LoVo (cell line): Measurements from ENCODE around the gene ROBO4.

ENCODE experiments used
- DNase-seq: peaks from one replicate; pipeline ENCODE4 v3.0.0-alpha.2; 2016; ENCODE audit warnings: low spot score

Gene ROBO4

DNA sequence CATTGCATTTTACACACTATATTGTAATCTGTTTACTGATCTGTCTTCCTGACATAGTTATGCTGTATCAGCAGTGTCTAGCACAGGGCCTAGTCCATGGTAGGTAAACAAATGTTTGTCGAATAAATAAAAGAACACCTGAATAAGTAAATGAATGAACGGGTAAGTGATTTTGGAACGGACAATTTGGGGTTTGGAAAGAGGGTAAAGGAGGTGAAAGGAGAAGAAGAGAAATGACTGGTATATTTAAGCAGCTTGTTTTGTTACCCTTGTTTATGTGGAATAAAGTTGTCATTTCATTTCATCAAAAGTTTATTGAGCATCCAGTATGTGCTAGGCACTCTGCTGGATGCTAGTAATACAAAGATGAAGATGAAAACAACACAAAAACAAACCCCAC is 21.3 kb upstream of the ROBO4 start, which contains the start of gene HEPN1:
Gene HEPN1, plus strand, starts transcription at position 301 of the 400 bp plus-strand sequence.
- no peak for DNase-seq

DNA sequence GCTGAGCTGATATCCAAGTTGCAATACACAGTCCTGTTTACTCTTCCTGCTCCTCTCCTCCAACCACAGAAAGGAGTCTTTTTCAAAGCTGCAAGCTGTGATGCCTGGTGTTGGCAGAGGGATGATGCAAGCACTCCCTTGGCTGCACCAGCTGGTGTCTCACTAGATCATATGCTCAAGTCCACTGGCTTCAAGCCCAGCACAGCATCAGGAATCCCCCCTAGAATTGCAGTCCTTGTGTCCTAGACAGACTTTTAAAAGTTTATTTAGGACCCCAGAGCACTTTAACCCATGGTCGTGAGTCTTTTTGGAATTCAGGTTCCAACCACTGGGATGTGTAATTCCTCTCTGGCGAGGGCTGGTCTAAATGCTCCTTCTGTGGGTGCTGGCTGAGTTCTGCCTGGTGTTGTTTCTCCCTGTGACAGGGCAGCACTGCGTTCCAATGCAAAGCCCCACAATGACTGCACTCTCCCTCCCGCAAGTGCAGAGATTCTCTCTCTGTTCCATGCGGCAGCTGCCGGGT is 19.5 kb upstream of the ROBO4 start:
- DNase-seq: no peak

DNA sequence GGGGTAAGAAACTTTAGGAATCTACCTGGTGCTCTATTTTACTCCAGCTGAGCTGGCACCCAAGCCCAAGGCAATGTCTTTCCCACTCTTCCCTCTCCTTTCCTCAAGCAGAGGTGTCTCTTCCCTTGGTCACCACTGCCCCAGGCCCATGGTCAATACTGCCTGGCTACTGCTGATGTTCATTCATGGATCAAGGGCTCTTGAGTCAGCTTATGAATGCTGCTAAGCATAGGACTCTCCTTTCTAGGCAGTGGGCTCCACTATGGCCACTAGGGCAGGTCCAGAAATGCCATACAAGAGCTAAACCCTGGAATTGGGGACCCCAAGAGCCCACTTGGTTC is 18.7 kb upstream of the ROBO4 start:
- DNase-seq: no peak

DNA sequence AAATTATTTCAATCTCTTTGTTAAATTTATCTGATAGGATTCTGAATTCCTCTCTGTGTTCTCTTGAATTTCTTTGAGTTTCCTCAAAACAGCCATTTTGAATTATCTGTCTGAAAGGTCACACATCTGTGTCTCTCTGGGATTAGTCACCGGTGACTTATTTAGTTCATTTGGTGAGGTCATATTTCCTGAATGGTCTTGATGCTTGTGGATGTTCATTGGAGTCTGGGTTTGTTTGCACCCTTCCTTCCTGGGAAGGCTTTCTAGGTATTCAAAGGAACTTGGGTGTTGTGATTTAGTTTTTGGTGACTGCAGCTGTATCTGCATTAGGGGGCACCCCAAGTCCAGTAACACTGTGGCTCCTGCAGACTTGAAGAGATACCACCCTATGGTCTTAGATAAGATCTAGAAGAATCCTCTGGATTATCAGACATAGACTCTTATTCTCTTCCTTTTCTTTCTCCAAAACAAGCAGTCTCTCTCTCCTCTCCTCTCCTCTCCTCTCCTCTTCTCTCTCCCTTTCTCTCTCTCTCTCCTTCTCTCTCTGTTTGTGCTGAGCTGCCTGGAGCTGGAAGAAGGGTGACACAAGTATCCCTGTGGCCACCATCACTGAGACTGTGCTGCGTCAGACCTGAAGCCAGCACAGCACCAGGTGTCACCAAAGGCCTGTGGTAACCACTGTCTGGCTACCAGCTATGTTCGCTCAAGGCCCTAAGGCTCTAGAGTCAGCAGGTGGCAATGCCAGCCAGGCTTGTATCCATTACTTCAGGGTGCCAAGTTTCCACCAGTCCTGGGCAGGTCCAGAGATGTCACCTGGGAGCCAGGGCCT is 18.1 kb upstream of the ROBO4 start:
- DNase-seq: no peak

DNA sequence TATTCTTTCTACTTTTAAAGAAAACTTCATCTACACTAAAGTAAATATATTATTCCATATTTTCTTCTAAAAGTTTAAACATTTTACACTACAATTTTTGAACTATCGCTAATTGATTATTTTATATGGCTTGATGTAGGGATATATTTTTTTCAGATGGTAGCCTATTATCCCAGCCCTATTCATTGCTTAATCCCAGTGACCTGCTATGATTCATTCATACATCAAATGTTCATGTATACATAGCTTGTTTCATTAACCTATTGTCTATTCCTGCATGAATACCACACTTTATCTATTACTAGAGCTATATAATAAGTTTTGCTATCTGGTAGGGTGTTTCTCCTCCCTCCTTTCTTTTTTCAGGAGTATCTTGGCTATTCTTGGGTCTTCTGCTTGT is 5.0 kb upstream of the ROBO4 start:
- DNase-seq: no peak

DNA sequence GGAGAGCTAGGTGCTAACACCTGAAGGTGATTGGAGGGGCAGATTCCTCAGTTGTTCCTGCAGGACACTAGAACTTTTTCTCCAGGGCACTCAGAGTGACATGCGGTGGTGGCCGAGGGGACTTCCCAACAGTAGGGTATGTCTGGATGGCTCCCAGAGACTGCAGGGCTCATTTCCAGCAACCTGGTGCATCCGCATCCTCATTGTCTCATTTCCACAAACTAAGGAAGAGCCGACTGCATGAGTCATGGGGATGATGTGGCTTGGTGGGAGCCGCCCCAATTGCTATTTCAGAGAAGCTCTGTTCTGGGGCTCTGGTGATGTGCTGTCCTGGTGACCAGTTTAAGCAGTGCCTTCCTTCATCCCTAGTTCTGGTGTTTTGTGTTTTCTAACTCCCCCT is 2.8 kb upstream of the ROBO4 start:
- peak; percentile 50 for DNase-seq

DNA sequence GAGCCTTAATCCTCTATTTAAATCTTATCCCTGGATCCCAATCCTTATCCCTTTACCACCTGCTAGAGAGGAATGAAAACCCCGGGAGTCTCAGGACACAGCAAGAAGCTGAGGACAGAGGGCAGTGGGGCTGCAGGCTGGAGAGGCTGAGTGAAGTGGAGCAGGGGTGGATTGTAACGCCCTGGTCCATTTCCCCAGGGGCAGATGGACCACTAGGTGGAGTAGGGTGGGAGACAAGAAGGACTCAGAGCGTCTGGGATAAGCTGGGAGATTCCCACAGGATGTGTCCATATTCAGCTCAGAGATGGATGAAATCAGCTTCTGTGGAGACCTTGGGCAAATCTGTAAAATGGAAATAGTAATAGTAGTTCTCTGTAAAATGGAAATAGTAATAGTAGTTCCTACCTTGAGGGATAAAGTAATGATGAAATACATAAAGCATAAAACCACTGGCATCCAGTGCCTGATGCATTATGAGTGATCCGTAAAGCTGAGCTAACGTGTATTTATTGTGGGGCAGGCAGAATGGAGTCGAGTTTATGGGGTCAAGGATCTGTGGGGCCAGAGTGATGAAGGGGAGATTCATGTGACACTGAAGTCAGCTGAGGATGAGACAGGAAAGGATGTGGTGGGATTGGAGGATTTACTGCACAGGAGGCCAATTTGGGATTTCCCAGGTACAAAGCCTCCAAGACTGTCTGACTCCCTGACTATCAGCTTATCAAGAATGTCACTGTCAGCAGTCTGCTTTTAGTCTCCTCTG is 1.9 kb upstream of the ROBO4 start:
- DNase-seq: no peak

DNA sequence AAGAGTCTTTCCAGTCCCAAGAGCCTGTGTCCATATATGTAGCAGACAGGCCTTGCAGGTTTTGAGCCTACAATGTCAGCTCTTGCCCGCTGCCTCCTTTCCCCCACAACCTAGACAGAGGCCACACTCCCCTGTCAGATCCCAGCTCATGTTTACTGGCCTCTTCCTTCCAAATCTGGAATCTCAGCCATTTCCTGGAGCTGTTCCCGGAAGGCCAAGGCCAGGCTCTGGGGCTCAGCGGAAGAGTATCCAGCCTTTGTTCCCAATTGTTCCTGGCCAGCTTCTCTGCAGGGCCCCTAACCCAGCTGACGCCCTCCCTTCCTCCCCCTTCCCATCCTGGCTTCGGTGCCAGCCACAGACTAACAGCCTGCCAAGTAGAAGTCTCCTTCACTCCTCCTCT is 1.0 kb upstream of the ROBO4 start:
- no peak for DNase-seq

DNA sequence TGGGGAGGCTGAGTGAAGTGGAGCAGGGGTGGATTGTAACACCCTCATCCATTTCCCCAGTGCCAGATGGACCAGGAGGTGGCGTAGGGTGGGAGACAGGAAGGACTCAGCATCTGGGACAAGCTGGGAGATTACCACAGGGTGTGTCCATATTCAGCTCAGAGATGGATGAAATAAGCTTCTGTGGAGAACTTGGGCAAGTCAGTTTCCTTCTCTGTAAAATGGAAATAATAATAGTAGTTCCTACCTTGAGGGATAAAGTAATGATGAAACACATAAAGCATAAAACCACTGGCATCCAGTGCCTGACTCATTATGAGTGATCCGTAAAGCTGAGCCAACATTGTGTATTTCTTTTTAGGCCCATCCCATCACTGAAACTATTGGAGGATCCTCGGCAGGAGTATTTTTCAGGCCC is 607 bp upstream of the ROBO4 start:
- peak; percentile 24 for DNase-seq

DNA sequence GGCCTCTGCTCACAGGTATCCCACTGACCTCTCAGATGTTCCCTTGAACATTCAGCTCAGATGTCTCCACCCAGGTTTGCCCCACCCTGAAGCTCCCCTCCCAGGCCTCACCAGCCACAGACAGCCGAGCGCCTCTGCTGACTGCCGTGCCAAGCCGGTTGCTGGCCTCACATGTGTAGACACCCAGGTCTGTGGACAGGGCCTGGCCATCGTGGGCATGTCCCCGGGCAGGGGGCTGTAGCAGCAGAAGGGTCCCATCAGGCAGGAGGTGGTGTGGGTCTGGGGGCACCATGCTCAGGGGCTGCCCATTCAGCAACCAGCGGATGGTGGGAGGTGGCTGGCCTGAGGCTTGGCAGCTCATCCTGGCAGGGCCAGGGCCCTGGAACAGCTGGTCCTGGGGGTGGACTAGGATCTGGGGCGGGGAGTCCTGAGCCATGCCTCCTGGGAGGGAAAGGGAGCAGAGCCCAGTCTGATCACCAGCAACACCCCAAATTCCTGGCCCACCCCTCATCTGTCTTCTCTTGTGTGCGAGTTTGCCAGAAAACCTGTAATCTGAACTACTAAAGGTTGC is 759 bp downstream of the ROBO4 start:
- DNase-seq: no peak

DNA sequence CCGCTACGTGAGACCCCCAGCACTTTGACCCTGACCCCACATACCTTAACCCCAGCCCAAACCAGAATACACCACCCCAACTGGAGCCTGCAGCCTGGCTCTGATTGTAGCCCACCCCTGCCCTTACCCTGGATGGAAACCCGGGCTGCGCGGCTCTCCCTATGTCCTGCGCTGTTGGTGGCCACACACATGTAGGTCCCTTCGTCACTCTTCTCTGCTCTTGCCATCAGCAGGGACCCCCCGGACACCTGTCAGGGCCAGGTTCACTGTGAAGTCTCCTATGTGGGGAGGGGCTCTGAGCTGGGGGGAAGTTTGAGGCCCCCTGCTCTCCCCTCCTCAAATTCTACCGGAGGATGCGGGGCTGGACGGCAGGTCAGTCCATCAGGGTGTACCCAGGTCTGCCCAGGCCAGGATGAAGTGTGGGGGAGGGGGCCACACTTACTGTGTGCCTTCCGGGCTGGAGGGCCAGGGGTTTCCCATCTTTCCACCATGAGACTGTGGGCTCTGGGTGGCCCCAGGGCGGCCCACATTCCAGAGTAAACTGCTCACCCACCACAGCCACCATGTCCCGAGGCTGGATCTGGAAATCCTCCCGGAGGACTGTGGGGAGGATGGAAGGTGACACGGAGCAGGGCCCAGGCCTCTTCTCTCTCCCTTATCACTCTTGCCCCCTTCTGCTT is 1.5 kb downstream of the ROBO4 start:
- no peak for DNase-seq

DNA sequence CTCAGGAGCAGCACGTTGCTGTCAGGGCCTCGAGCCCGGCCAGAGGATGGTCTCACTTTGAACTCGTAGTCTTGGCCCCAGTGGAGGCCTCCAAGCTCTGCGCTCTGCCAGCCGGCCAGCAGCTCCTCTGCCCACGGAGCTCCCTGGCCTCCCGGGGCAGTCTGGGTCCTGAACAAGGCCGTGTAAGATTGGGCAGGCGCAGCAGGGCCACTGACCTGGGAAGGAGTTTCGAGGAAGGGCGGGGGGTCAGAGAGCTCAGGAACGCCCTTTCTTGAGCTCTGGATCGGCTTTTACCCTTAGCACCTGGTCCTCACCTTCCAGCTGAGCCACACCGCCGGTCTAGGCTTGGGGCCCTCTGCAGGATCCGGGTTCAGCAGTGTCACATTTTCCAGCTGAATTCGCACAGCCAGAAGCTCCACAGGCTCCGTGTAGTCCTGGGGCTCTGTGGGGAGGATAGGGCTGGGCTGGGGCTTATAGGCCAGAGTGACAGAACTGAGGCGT is 2.1 kb downstream of the ROBO4 start:
- no peak for DNase-seq

DNA sequence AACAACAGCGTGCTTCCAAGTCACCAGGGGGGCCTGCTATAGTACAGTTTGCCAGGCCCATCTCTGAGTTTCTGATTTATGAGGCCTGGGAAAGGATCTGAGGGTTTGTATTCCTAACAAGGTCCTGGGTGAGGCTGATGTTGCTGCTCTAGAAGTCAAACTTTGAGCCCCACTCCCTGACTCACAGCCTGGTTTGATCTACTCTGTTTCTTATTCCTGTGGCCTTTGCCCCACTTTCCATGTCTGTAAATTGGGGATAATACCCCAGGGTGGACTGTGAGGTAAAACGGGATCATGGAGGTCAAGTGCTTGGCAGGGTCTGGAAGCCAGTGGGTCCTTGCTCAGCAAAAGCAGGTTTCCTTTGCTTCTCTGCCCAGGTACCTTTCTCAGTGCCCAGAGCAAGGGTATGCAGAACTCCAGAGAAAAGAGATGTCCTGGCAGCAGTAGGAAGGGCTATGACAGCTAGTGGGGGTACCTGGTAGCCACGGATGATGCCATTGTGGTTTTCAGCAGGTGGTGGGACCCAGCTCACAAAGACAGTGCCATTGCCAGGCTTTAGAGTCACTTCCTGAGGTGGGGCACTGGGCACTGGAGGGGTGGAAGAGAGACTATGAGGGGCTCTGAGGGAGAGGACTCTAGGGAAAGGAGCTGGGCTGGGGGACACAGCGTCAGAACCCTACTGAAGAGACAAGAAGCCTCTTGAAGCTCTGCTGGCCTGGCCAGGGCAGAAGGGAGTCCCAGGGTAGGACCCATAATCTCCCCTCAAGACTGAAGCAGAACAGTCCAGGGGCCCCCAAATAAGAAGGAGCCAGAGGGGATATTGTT is 2.8 kb downstream of the ROBO4 start:
- DNase-seq: no peak

DNA sequence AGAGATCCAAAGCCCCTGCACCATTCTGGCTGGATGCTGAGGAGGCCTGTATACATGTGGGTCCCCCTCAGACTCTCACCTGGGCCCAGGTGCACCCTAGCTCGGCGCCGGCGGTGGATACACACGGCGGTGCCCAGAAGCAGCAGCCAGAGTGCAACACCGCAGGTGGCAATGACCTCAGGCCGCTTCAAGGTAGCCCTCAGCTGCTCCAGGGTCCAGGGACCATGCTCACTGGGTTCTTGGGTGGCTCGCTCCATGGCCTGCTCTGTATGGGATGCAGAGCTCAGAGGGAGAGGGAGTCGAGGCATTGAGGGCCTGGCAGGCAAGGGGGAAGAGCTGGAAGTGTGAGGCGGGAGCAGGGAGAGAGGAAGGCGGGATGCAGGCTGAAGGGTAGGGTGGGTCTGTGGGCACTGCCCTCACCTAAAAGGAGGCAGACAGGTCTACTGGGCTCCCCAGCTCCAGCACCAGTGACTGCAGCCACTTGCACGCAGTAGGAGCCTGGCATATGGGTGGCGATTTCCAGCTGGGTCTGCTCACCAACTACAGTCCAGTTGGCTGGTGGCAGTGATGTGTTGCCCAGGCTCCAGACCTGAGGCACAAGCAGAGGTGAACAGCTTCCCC is 3.8 kb downstream of the ROBO4 start:
- DNase-seq: no peak

DNA sequence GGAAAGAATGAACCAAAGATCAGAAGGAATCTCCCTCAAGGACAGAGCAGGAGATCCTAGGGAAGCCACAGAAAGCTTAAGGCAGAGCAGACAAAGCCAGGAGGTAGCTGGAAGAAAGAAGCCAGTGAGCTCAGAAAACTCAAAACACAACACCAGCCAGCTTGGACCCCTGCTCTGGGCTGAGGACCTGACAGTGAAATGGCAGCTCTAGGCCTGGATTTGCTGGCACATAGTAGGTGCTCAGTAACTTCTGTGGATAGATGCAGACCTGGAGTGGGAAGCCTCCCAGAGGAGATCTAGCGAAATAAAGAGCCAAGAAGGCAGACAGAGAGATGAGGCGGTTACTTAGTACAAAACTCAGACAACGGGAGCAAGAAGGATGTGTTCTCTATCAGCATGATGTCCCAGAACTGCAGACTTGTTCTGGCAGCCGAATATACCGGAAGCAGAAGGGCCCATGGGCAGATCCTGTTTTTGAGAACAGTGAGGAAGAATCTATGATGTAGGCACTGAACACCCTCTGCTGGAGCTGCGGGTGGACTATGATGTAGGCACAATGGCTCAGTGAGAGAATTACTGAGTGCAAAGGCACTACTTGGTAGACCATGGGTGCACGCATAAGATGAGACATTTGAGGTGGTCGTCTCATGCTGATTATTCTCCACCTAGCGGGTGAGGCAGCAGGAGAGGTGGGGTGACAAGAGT is 4.8 kb downstream of the ROBO4 start:
- DNase-seq: no peak

DNA sequence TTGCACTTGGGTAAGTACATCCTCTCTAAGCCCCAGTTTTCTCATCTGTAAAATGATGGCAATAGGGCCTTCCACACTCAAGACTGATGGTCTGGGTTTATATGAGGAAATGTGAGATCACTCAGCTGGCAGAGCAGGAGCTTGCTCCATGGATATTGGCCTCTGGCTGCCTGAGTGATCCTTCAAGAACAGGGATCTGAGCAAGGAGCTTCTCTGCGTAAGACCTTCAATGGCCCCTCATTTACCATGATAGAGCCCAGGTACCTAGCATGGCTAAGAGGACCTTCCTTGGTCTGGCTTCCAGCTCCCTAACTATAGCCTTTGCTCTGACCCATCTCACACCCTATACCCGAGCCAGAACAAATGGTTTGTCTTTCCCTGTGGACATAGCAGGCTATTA is 5.5 kb downstream of the ROBO4 start:
- DNase-seq: no peak

DNA sequence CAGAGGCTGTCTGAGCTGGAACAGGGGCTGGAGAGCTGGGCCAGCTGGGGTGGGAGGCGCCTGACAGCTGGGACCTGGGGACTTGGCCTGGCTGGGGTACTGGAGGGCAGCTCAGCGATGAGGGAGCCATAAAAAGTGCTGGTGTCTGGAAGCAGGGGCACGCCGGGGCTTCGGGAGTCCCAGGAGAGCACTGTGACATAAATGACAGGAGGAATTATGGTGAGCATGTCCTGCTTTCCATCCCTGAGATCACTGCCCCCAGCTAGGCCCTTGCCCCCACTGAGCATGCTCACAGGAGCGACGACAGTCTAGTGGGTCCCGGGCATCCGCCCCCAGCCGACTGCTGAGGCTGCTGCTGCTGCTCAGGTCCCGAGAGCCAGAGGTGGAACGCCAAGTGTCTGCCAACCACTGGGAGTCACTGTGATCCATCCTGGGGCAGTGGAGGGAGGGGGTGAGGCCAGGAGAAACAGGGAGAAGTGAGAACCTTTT is 6.2 kb downstream of the ROBO4 start:
- no peak for DNase-seq

DNA sequence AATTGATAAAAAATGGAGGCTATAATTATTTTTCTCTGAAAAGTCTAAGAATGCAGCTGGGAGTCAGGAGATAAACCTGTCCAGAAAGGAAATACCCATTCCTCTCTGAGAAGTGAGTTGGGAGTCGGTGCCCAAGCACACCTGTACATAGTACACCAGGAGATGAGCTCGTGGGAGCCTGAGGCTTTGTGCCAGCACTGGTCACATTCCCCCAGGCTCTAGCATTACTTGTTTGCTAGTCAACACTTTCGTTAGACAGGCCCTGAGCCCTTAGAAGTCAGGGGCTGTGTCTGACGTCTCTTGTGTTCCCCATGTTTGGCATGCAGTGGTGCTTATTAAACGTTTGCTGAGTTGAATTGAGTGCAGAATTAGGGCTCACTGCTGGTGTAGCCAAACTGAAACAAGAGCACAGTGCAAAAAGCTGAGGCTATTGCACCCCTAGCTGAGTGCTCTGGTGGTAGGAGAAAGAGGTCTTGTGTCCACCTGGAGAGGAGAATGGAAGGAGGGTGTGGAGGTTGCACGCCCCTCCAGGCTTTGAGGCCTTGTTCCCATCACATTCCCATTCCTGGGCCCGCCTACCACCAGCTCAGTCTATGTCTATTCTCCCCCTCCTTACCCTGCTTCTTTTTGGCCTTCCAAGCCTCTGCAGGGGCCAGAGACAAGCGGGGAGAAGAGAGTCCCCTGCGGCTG is 6.8 kb downstream of the ROBO4 start:
- no peak for DNase-seq

DNA sequence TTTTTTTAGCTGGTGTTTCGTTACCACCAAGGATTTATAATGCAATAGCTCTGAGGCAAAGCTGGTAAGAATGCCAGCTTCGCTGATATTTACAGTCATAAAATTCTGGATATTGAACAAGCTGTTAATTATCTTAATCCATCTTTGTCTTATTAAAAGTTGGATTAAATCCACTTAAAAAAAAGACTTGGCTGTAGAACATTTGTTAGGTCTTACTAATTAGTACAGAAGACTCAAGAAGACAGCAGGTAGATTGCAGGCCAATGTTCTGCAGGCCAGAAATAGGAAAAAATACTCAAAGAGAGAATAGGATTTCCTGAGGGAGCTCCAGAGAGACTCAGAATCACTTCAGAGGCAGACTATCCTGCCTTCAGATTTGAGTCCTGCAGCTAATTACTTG is 7.5 kb downstream of the ROBO4 start:
- DNase-seq: no peak
